HG02642 (cell line): ENCODE results near the gene SMAD1.
"Not testable (repeated sequence)": the region's sequence is repeated elsewhere in the genome, so short reads cannot be mapped to it uniquely, and the experiment has no call there.

ENCODE experiments used
- ATAC-seq: cut with Tn5 transposase; IDR thresholded peaks from one replicate; pipeline ENCODE4 v1.9.1; 2021; ENCODE audit warnings: mild to moderate bottlenecking; ENCODE audit not compliant: unreplicated experiment, poor library complexity

Gene SMAD1

GRCh38 chr4:145523117-145523516, 41.5 kb downstream of the SMAD1 start:
- ATAC-seq: no peak

GRCh38 chr4:145524552-145524951, 42.9 kb downstream of the SMAD1 start:
- ATAC-seq: no peak

- ATAC-seq: no peak
These were observed 43.7 kb downstream of the SMAD1 start for GRCh38 chr4:145525291-145525740.

- no peak for ATAC-seq
These were observed 46.1 kb downstream of the SMAD1 start for GRCh38 chr4:145527773-145528172.

GRCh38 chr4:145528601-145529000, 46.9 kb downstream of the SMAD1 start:
- ATAC-seq: no peak

- ATAC-seq: no peak
These were observed 48.5 kb downstream of the SMAD1 start for GRCh38 chr4:145530189-145530588.

GRCh38 chr4:145530662-145531061, 49.0 kb downstream of the SMAD1 start:
- ATAC-seq: no peak

GRCh38 chr4:145531223-145531622, 49.6 kb downstream of the SMAD1 start:
- no peak for ATAC-seq

GRCh38 chr4:145531859-145532258, 50.2 kb downstream of the SMAD1 start:
- ATAC-seq: no peak

GRCh38 chr4:145533001-145533400, 51.3 kb downstream of the SMAD1 start:
- no peak for ATAC-seq

GRCh38 chr4:145533415-145533814, 51.8 kb downstream of the SMAD1 start:
- ATAC-seq: not testable (repeated sequence)

GRCh38 chr4:145533961-145534360, 52.3 kb downstream of the SMAD1 start:
- no peak for ATAC-seq

- ATAC-seq: no peak
These were observed 53.5 kb downstream of the SMAD1 start for GRCh38 chr4:145535202-145535601.

GRCh38 chr4:145536044-145536443, 54.4 kb downstream of the SMAD1 start:
- no peak for ATAC-seq

GRCh38 chr4:145538596-145538995, 56.9 kb downstream of the SMAD1 start:
- ATAC-seq: no peak

- ATAC-seq: no peak
These were observed 58.0 kb downstream of the SMAD1 start for GRCh38 chr4:145539671-145540070.

GRCh38 chr4:145540235-145540634, 58.6 kb downstream of the SMAD1 start:
- ATAC-seq: no peak

- no peak for ATAC-seq
These were observed 59.7 kb downstream of the SMAD1 start for GRCh38 chr4:145541346-145541745.

- ATAC-seq: no peak
These were observed 63.4 kb downstream of the SMAD1 start for GRCh38 chr4:145545031-145545430.

- ATAC-seq: no peak
These were observed 64.0 kb downstream of the SMAD1 start for GRCh38 chr4:145545538-145546174.

GRCh38 chr4:145546175-145546915, 64.7 kb downstream of the SMAD1 start:
- ATAC-seq: no peak

- ATAC-seq: no peak
These were observed 70.0 kb downstream of the SMAD1 start for GRCh38 chr4:145551660-145552059.
